Neural cell (in vitro differentiated cells): ENCODE data around the gene IL4I1.

Experiments
- RAD21 ChIP-seq: fragments of 450-650 bp; conservative IDR thresholded peaks from 2 replicates; pipeline ENCODE4 v1.6.1; 2014; ENCODE audit warnings: antibody characterized with exemption, mild to moderate bottlenecking, moderate library complexity
- TF ChIP-seq, protein P1 (sequence below): fragments of 450-650 bp; IDR thresholded peaks from 2 replicates; pipeline ENCODE4 v1.5.1; 2014; ENCODE audit warnings: antibody characterized with exemption, mild to moderate bottlenecking, moderate library complexity; ENCODE audit not compliant: poor library complexity, severe bottlenecking

GRCh38 chr19:49938662-49939061, 42.0 kb upstream of the IL4I1 start:
- TF ChIP-seq, protein P1, sequence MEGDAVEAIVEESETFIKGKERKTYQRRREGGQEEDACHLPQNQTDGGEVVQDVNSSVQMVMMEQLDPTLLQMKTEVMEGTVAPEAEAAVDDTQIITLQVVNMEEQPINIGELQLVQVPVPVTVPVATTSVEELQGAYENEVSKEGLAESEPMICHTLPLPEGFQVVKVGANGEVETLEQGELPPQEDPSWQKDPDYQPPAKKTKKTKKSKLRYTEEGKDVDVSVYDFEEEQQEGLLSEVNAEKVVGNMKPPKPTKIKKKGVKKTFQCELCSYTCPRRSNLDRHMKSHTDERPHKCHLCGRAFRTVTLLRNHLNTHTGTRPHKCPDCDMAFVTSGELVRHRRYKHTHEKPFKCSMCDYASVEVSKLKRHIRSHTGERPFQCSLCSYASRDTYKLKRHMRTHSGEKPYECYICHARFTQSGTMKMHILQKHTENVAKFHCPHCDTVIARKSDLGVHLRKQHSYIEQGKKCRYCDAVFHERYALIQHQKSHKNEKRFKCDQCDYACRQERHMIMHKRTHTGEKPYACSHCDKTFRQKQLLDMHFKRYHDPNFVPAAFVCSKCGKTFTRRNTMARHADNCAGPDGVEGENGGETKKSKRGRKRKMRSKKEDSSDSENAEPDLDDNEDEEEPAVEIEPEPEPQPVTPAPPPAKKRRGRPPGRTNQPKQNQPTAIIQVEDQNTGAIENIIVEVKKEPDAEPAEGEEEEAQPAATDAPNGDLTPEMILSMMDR = no peak
- TF ChIP-seq RAD21 = no peak
